Measurements from ENCODE around the gene TST. TPM values are rescaled to one million over a fixed set of nuclear protein-coding genes. Genes with fewer than 3 reads are reported as not detected.

The TST gene
- total and polyA plus RNA-seq, 10 of the 15 experiments (the other 5 are each of a cell fraction or from before 2014, with no cell fraction given) = 2.4 to 24.6 (median 10.4) TPM

- TF ChIP-seq E4F1 (IDR thresholded peaks at IDR 0.05; ENCODE audit: borderline replicate concordance, partially characterized antibody) (no peak), USF1 (IDR thresholded peaks at IDR 0.05; ENCODE audit: borderline replicate concordance, extremely low read length, insufficient read depth, low read depth, low read length) (no peak), PML (IDR thresholded peaks at IDR 0.05; ENCODE audit: low read length) (no peak), KDM1A (IDR thresholded peaks at IDR 0.05; ENCODE audit: borderline replicate concordance) (no peak), WRNIP1 (IDR thresholded peaks at IDR 0.05; ENCODE audit: borderline replicate concordance, low read depth, low read length) (no peak), RELA (IDR thresholded peaks at IDR 0.05; ENCODE audit: borderline replicate concordance, partially characterized antibody) (no peak), ZNF274 (IDR thresholded peaks at IDR 0.05; ENCODE audit: insufficient read depth, insufficient read length) (no peak), CREB1 (IDR thresholded peaks at IDR 0.05; ENCODE audit: low read depth) (no peak), CUX1 (IDR thresholded peaks at IDR 0.05; ENCODE audit: insufficient replicate concordance, low read depth, low read length) (no peak), EZH2 (IDR thresholded peaks at IDR 0.05; ENCODE audit: borderline replicate concordance, control insufficient read depth, low read depth, low read length) (no peak), EED (IDR thresholded peaks at IDR 0.05; ENCODE audit: low read depth) (no peak), CHD2 (IDR thresholded peaks at IDR 0.05; ENCODE audit: borderline replicate concordance, low read depth, low read length) (no peak), BMI1 (IDR thresholded peaks at IDR 0.05; ENCODE audit: borderline replicate concordance) (no peak), NBN (IDR thresholded peaks at IDR 0.05) (no peak), BRCA1 (IDR thresholded peaks at IDR 0.05; ENCODE audit: low read depth, low read length) (no peak), SUPT20H (IDR thresholded peaks at IDR 0.05; ENCODE audit: borderline replicate concordance, control insufficient read depth, low read depth, low read length) (no peak)
- TF ChIP-seq, protein P1, sequence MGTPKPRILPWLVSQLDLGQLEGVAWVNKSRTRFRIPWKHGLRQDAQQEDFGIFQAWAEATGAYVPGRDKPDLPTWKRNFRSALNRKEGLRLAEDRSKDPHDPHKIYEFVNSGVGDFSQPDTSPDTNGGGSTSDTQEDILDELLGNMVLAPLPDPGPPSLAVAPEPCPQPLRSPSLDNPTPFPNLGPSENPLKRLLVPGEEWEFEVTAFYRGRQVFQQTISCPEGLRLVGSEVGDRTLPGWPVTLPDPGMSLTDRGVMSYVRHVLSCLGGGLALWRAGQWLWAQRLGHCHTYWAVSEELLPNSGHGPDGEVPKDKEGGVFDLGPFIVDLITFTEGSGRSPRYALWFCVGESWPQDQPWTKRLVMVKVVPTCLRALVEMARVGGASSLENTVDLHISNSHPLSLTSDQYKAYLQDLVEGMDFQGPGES (IDR thresholded peaks at IDR 0.05) = no peak
- TF ChIP-seq, protein P2, sequence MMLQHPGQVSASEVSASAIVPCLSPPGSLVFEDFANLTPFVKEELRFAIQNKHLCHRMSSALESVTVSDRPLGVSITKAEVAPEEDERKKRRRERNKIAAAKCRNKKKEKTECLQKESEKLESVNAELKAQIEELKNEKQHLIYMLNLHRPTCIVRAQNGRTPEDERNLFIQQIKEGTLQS (IDR thresholded peaks at IDR 0.05; ENCODE audit: borderline replicate concordance, extremely low read depth, low read depth, low read length) = no peak
Observed at GRCh38 chr22:37021710-37022482, 2.6 kb upstream of the TST start (continued).
